PC-3 (cell line): ENCODE data around the gene CCNE1. TPM values are rescaled to one million over a fixed set of nuclear protein-coding genes. Genes with fewer than 3 reads are reported as not detected.

Experiments
- ATAC-seq: fragments of 200-7000 bp; cut with Tn5 transposase; 2 replicates; pipeline ENCODE4 v1.9.1; 2020; ENCODE audit warnings: mild to moderate bottlenecking, moderate library complexity
- Bru-seq: library from RNA; stranded (reverse); fragments of 400-500 nt; gene quantifications from one replicate; lab custom pipeline; 2021; lab: Mats Ljungman, UMichigan
- BruChase-seq, 2 experiments: library from RNA; stranded (reverse); fragments of 400-500 nt; gene quantifications; one replicate each; lab custom pipeline; 2021; lab: Mats Ljungman, UMichigan
- BruUV-seq: library from RNA; stranded (reverse); fragments of 400-500 nt; replicated peaks from 2 replicates; lab custom pipeline; 2021; lab: Mats Ljungman, UMichigan
- CTCF ChIA-PET: fragments of 300-600 bp; sonication (Branson Sonifier 250); formaldehyde crosslinking; loops from one replicate; lab custom pipeline; 2022; ENCODE audit warnings: antibody characterized with exemption; lab: Charles Lee
- POLR2A ChIA-PET: fragments of 300-600 bp; sonication (Branson Sonifier 250); formaldehyde crosslinking; loops from one replicate; lab custom pipeline; 2022; ENCODE audit warnings: antibody characterized with exemption; ENCODE audit not compliant: unreplicated experiment; lab: Charles Lee
- DNase-seq: peaks from one replicate; pipeline ENCODE4 v3.0.0-alpha.2; 2015
- H2AFZ ChIP-seq: fragments of 300-600 bp; sonication (generic); 2 replicates; pipeline ENCODE4 v1.6.0; 2016; ENCODE audit warnings: antibody characterized with exemption, low read length
- H3F3A ChIP-seq: fragments of 300-600 bp; sonication (generic); one replicate; pipeline ENCODE4 v1.6.0; 2017; ENCODE audit warnings: antibody characterized with exemption, low read length, control low read depth, mild to moderate bottlenecking; ENCODE audit not compliant: unreplicated experiment
- H3K27ac ChIP-seq: fragments of 300-600 bp; sonication (generic); 2 replicates; pipeline ENCODE4 v1.5.1; 2016; ENCODE audit warnings: mild to moderate bottlenecking, low read length
- H3K27me3 ChIP-seq: fragments of 300-600 bp; sonication (generic); 2 replicates; pipeline ENCODE4 v1.6.1; 2016; ENCODE audit warnings: low read length, mixed read lengths
- H3K36me3 ChIP-seq: fragments of 300-600 bp; sonication (generic); 2 replicates; pipeline ENCODE4 v1.6.1; 2016; ENCODE audit warnings: low read depth, mixed run types, low read length, mixed read lengths
- H3K4me1 ChIP-seq: fragments of 300-600 bp; sonication (generic); 2 replicates; pipeline ENCODE4 v1.5.1; 2016; ENCODE audit warnings: low read length; ENCODE audit not compliant: insufficient read depth
- H3K4me2 ChIP-seq: fragments of 300-600 bp; sonication (generic); 2 replicates; pipeline ENCODE4 v1.6.0; 2016; ENCODE audit warnings: low read length
- H3K4me3 ChIP-seq: fragments of 300-600 bp; sonication (generic); 2 replicates; pipeline ENCODE4 v1.5.1; 2016; ENCODE audit warnings: mild to moderate bottlenecking, low read length, mixed read lengths
- H3K79me2 ChIP-seq: fragments of 300-600 bp; sonication (generic); 2 replicates; pipeline ENCODE4 v1.6.1; 2017; ENCODE audit warnings: low read length, mixed read lengths
- H3K9ac ChIP-seq: fragments of 300-600 bp; sonication (generic); 2 replicates; pipeline ENCODE4 v1.6.0; 2016; ENCODE audit warnings: mild to moderate bottlenecking, low read length
- H3K9me2 ChIP-seq: fragments of 300-600 bp; sonication (generic); replicated peaks from 2 replicates; pipeline ENCODE4 v1.6.1; 2016; ENCODE audit warnings: mixed run types, low read length, mixed read lengths
- H3K9me3 ChIP-seq: fragments of 300-600 bp; sonication (generic); 2 replicates; pipeline ENCODE4 v1.6.1; 2016; ENCODE audit warnings: low read length, mixed read lengths
- H4K20me1 ChIP-seq: fragments of 300-600 bp; sonication (generic); 2 replicates; pipeline ENCODE4 v1.6.1; 2016; ENCODE audit warnings: low read length, mixed read lengths
- EZH2 ChIP-seq: fragments of 300-600 bp; sonication (generic); IDR thresholded peaks from one replicate; pipeline ENCODE4 v1.6.1; 2017; ENCODE audit warnings: antibody characterized with exemption, mild to moderate bottlenecking, low read length; ENCODE audit not compliant: unreplicated experiment
- EZH2phosphoT487 ChIP-seq: fragments of 300-600 bp; sonication (generic); IDR thresholded peaks from 2 replicates; pipeline ENCODE4 v1.6.1; 2018; ENCODE audit warnings: mild to moderate bottlenecking, antibody characterized with exemption, low read length, borderline replicate concordance
- intact Hi-C: fragments of 100-400 bp; cut with micrococcal nuclease; formaldehyde crosslinking; loops from 2 replicates; pipeline ENCODE4 v1.9.0; 2023
- long read RNA-seq: library from polyadenylated mRNA; unstranded; transcript quantifications from one replicate; pipeline ENCODE4 v2.0.0, GENCODE V29; 2021; ENCODE audit not compliant: unreplicated experiment
- total RNA-seq: library from RNA; depleted of rRNA; stranded (reverse); fragments of >200 nt; gene quantifications from 2 replicates; pipeline ENCODE4 v1.2.3, GENCODE V29; 2014; rRNA removed
- TF ChIP-seq, protein P1 (sequence below): fragments of 300-600 bp; sonication (generic); conservative IDR thresholded peaks from 2 replicates; pipeline ENCODE4 v1.5.1; 2017; ENCODE audit warnings: antibody characterized with exemption, low read depth, mild to moderate bottlenecking, low read length

Gene CCNE1
- total RNA-seq: 10.0 and 10.9 TPM in 2 replicates
- Bru-seq, nascent RNA: percentile 44 among the genes with signal in this experiment
- BruChase-seq, experiment 1, labeled RNA remaining after a 6-hour chase: percentile 59 among the genes with signal in this experiment
- percentile 44 among the genes with signal in this experiment for BruChase-seq, experiment 2, labeled RNA remaining after a 2-hour chase
- long read RNA-seq, partial matches to known transcripts: 3 of 13 reads
- long read RNA-seq, other reads (novel, unspliced or antisense): 6 of 13 reads

GRCh38 chr19:29811125-29812079 is at the start of gene CCNE1:
CCNE1 (plus strand) TSS chr19:29811991; CDS start chr19:29812556, 565 bp downstream.
- no TSS peak for BruUV-seq
- intact Hi-C loops: loop anchor here (1.0 kb wide), 1 partner anchor 33 kb away; no protein-coding TSS in a partner anchor
- no peaks in the 10 kb centered on the region for H3K79me2 ChIP-seq
- no peaks in the 10 kb centered on the region for H3K27me3 ChIP-seq
- H3K9ac ChIP-seq: peak within 1 kb of the TSS; percentile 43; the same call in 1 of the 2 replicates
- no peaks in the 10 kb centered on the region for H3K9me3 ChIP-seq
- TF ChIP-seq, protein P1, sequence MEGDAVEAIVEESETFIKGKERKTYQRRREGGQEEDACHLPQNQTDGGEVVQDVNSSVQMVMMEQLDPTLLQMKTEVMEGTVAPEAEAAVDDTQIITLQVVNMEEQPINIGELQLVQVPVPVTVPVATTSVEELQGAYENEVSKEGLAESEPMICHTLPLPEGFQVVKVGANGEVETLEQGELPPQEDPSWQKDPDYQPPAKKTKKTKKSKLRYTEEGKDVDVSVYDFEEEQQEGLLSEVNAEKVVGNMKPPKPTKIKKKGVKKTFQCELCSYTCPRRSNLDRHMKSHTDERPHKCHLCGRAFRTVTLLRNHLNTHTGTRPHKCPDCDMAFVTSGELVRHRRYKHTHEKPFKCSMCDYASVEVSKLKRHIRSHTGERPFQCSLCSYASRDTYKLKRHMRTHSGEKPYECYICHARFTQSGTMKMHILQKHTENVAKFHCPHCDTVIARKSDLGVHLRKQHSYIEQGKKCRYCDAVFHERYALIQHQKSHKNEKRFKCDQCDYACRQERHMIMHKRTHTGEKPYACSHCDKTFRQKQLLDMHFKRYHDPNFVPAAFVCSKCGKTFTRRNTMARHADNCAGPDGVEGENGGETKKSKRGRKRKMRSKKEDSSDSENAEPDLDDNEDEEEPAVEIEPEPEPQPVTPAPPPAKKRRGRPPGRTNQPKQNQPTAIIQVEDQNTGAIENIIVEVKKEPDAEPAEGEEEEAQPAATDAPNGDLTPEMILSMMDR: no peak
- no peak for TF ChIP-seq EZH2
- no peak for TF ChIP-seq EZH2phosphoT487
- H3F3A ChIP-seq: no peaks in the 10 kb centered on the region
- DNase-seq (peak; percentile 77), ATAC-seq (peak; percentile 92)
- H4K20me1 ChIP-seq: no peaks in the 10 kb centered on the region
- peaks cover 5% of the 10 kb centered on the region; the same call in 1 of the 2 replicates for H3K4me1 ChIP-seq
- H2AFZ ChIP-seq: peak within 1 kb of the TSS; percentile 79
- H3K4me2 ChIP-seq: peak within 1 kb of the TSS; percentile 86
- ChIA-PET CTCF (interaction anchor here (0.6 kb wide), 1 partner anchor 42 kb away, joined by 3 read pairs; no protein-coding TSS in a partner anchor), POLR2A (no interaction called here)
- H3K27ac ChIP-seq: no peak within 1 kb of the TSS
- H3K36me3 ChIP-seq: no peaks in the 10 kb centered on the region
- peak within 1 kb of the TSS; percentile 67 for H3K4me3 ChIP-seq
- H3K9me2 ChIP-seq: no peaks in the 10 kb centered on the region

GRCh38 chr19:29763196-29763595 is 48.6 kb upstream of the CCNE1 start:
- CTCF ChIA-PET: no interaction called here
- Histone ChIP-seq H3K27ac (no peak overlapping the region), H3K9me3 (no peaks in the 10 kb centered on the region), H3K9ac (no peak overlapping the region), H3K4me2 (no peak overlapping the region), H3F3A (no peaks in the 10 kb centered on the region), H3K27me3 (no peaks in the 10 kb centered on the region), H4K20me1 (no peaks in the 10 kb centered on the region), H3K36me3 (no peaks in the 10 kb centered on the region), H3K9me2 (no peaks in the 10 kb centered on the region), H2AFZ (no peak overlapping the region), H3K4me1 (no peaks in the 10 kb centered on the region), H3K79me2 (no peaks in the 10 kb centered on the region), H3K4me3 (no peak overlapping the region)
- DNase-seq: no peak
- intact Hi-C loops: loop anchor here (5.0 kb wide), 1 partner anchor 109 kb away; no protein-coding TSS in a partner anchor
- no peak for ATAC-seq
- no TSS peak for BruUV-seq
- TF ChIP-seq EZH2 (no peak), EZH2phosphoT487 (no peak)
- TF ChIP-seq, protein P1: no peak
- POLR2A ChIA-PET: no interaction called here
